Thyroid gland (tissue), 4 donors: ENCODE measurements around the gene DSG3.

Experiments
- CTCF ChIP-seq, 6 experiments: fragments of 200-600 bp in 3 of 6; fragments of 450-650 bp in 3 of 6; sonication (generic) in 3 of 6; IDR thresholded peaks; one replicate each; pipeline ENCODE4 v1.5.1; 2016 to 2019; ENCODE audit warnings: antibody characterized with exemption in 6 of 6, mild to moderate bottlenecking in 2 of 6, inconsistent platforms in 1 of 6, moderate library complexity in 1 of 6
- POLR2A ChIP-seq, 2 donors: fragments of 450-650 bp; IDR thresholded peaks; one replicate each; pipeline ENCODE4 v1.6.1; 2017; ENCODE audit warnings: antibody characterized with exemption in 2 of 2, mild to moderate bottlenecking in 2 of 2, moderate library complexity in 1 of 2

- no peak for TF ChIP-seq CTCF (IDR thresholded peaks at IDR 0.05)
- no peak for TF ChIP-seq POLR2A (IDR thresholded peaks at IDR 0.05)
Observed at GRCh38 chr18:31428211-31428610, 19.3 kb upstream of the DSG3 start.
